Measurements from ENCODE around the gene KCNAB1. TPM values are rescaled to one million over a fixed set of nuclear protein-coding genes. Genes with fewer than 3 reads are reported as not detected.

KCNAB1 gene
- total and polyA plus RNA-seq, 10 of the 15 experiments (the other 5 are each of a cell fraction or from before 2014, with no cell fraction given): 0.11 to 0.69 (median 0.43) TPM; not detected in 6

GRCh38 chr3:156586905-156587759 is 466.8 kb downstream of the KCNAB1 start:
- no peaks in the 10 kb centered on the region for H3K79me2 ChIP-seq (ENCODE audit: control insufficient read depth, insufficient read depth, low read length)
- FAIRE-seq (no peak), DNase-seq (ENCODE audit: low read depth, low spot score) (no peak), ATAC-seq (peak; percentile 67)
- H3K4me3 ChIP-seq: no peak overlapping the region
- no peak overlapping the region for H3K27ac ChIP-seq (ENCODE audit: control insufficient read depth, insufficient read depth)
- H3K36me3 ChIP-seq (ENCODE audit: control insufficient read depth in 2 of 2, insufficient read depth in 2 of 2, low read length in 1 of 2): no peaks in the 10 kb centered on the region
- in situ Hi-C loops (cut with MboI) (no loop called here), intact Hi-C loops (cut with micrococcal nuclease; ENCODE audit: unreplicated experiment) (loop anchor here (2.0 kb wide), 1 partner anchor 78 kb away; no protein-coding TSS in a partner anchor)
- BruUV-seq (replicated peaks): no TSS peak
- no peaks in the 10 kb centered on the region for H3K9me3 ChIP-seq (replicated peaks; ENCODE audit: control insufficient read depth, insufficient read depth, low read length)
- ChIA-PET SMC1A (ENCODE audit: uncharacterized antibody, unreplicated experiment) (interaction anchor here (0.5 to 2.3 kb wide), 10 partner anchors 11 to 346 kb away, joined by 3 to 10 read pairs (median 3); partner anchors contain the start of gene SSR3), RAD21 (ENCODE audit: unreplicated experiment) (interaction anchor here (0.9 to 1.4 kb wide), 6 partner anchors 57 to 86 kb away, joined by 3 to 7 read pairs (median 5); no protein-coding TSS in a partner anchor), POLR2A (interaction anchor here (1.0 to 1.5 kb wide), 4 partner anchors 9 to 77 kb away, joined by 3 to 4 read pairs (median 4); partner anchors contain the start of gene SSR3), CTCF (interaction anchor here (0.8 to 1.8 kb wide), 8 partner anchors 9 to 77 kb away, joined by 3 to 6 read pairs (median 4); partner anchors contain the start of gene SSR3)
- H4K20me1 ChIP-seq (ENCODE audit: control insufficient read depth, insufficient read depth): no peaks in the 10 kb centered on the region
- H3K4me1 ChIP-seq (ENCODE audit: control insufficient read depth, insufficient read depth, low read length): peaks cover 27% of the 10 kb centered on the region; the same call in 1 of the 2 replicates
- no peaks in the 10 kb centered on the region for H3K27me3 ChIP-seq (replicated peaks in 1 of 2; ENCODE audit: control insufficient read depth in 2 of 2, insufficient read depth in 2 of 2, low read length in 1 of 2)
- TF ChIP-seq BHLHE40 (IDR thresholded peaks at IDR 0.05; ENCODE audit: borderline replicate concordance in 1 of 2, low read depth in 2 of 2, low read length in 1 of 2) (0 out of 4 replicates have a peak, but pooled peaks of 1 of the 2 experiments have one; percentile 8), SPI1 (IDR thresholded peaks at IDR 0.05; ENCODE audit: borderline replicate concordance, insufficient read depth, low read depth, low read length) (peak; percentile 73), USF1 (IDR thresholded peaks at IDR 0.05; ENCODE audit: borderline replicate concordance, extremely low read length, insufficient read depth, low read depth, low read length) (no peak), BRCA1 (IDR thresholded peaks at IDR 0.05; ENCODE audit: low read depth, low read length) (no peak), MEF2B (IDR thresholded peaks at IDR 0.05; ENCODE audit: partially characterized antibody, poor library complexity, severe bottlenecking) (peak; percentile 26)
- H2AFZ ChIP-seq (ENCODE audit: control insufficient read depth, low read depth, low read length): no peak overlapping the region
- H3K9ac ChIP-seq (ENCODE audit: control insufficient read depth, insufficient read depth, low read length): no peak overlapping the region
- H3K4me2 ChIP-seq (ENCODE audit: control insufficient read depth, insufficient read depth): peak overlapping the region; percentile 15; the same call in 1 of the 2 replicates
- WGBS (ENCODE audit: insufficient coverage, insufficient replicate concordance, low lambda C conversion rate, missing lambda C conversion rate): 27% methylated on average over 5 of the region's 5 CpGs
